MM.1S (cell line): ENCODE data around the gene TMEM123.
A peak's percentile ranks its signal among the peaks of the same experiment; 100 is the strongest.

Experiments
- DNase-seq: peaks from one replicate; pipeline ENCODE4 v3.0.0-alpha.2; 2015
- H2AFZ ChIP-seq: fragments of 300-600 bp; sonication (generic); 2 replicates; pipeline ENCODE4 v1.6.0; 2016; ENCODE audit warnings: antibody characterized with exemption, low read length
- H3F3A ChIP-seq: fragments of 300-600 bp; sonication (generic); 2 replicates; pipeline ENCODE4 v1.6.1; 2016; ENCODE audit warnings: mild to moderate bottlenecking, antibody characterized with exemption, low read length, moderate library complexity, mixed read lengths; ENCODE audit not compliant: insufficient read depth
- H3K27ac ChIP-seq: fragments of 300-600 bp; sonication (generic); 2 replicates; pipeline ENCODE4 v1.5.1; 2016; ENCODE audit warnings: mild to moderate bottlenecking, low read length
- H3K27me3 ChIP-seq: fragments of 300-600 bp; sonication (generic); replicated peaks from 2 replicates; pipeline ENCODE4 v1.6.0; 2016; ENCODE audit warnings: low read length; ENCODE audit not compliant: insufficient read depth
- H3K36me3 ChIP-seq: fragments of 300-600 bp; sonication (generic); replicated peaks from 2 replicates; pipeline ENCODE4 v1.6.1; 2016; ENCODE audit warnings: mild to moderate bottlenecking, low read length, mixed read lengths; ENCODE audit not compliant: insufficient read depth
- H3K4me1 ChIP-seq: fragments of 300-600 bp; sonication (generic); 2 replicates; pipeline ENCODE4 v1.6.1; 2016; ENCODE audit warnings: low read length, mixed read lengths
- H3K4me2 ChIP-seq: fragments of 300-600 bp; sonication (generic); 2 replicates; pipeline ENCODE4 v1.6.0; 2016; ENCODE audit warnings: low read depth, low read length
- H3K4me3 ChIP-seq: fragments of 300-600 bp; sonication (generic); 2 replicates; pipeline ENCODE4 v1.5.1; 2016; ENCODE audit warnings: low read length, mixed read lengths
- H3K79me2 ChIP-seq: fragments of 300-600 bp; sonication (generic); 2 replicates; pipeline ENCODE4 v1.6.1; 2016; ENCODE audit warnings: mixed run types, low read length, mixed read lengths
- H3K9ac ChIP-seq: fragments of 300-600 bp; sonication (generic); 2 replicates; pipeline ENCODE4 v1.6.1; 2016; ENCODE audit warnings: low read length, mixed read lengths
- H3K9me2 ChIP-seq: fragments of 300-600 bp; sonication (generic); replicated peaks from 2 replicates; pipeline ENCODE4 v1.6.1; 2016; ENCODE audit warnings: mild to moderate bottlenecking, low read length, mixed read lengths; ENCODE audit not compliant: insufficient read depth
- H3K9me3 ChIP-seq: fragments of 300-600 bp; sonication (generic); replicated peaks from 2 replicates; pipeline ENCODE4 v1.6.1; 2016; ENCODE audit warnings: mild to moderate bottlenecking, low read length, mixed read lengths; ENCODE audit not compliant: insufficient read depth
- H4K20me1 ChIP-seq: fragments of 300-600 bp; sonication (generic); 2 replicates; pipeline ENCODE4 v1.6.1; 2016; ENCODE audit warnings: mild to moderate bottlenecking, low read length, moderate library complexity, mixed read lengths; ENCODE audit not compliant: insufficient read depth
- EZH2 ChIP-seq: fragments of 300-600 bp; sonication (generic); optimal IDR thresholded peaks from 2 replicates; pipeline ENCODE3; 2017; ENCODE audit warnings: low read depth, mild to moderate bottlenecking, antibody characterized with exemption, low read length, mixed read lengths
- EZH2phosphoT487 ChIP-seq: fragments of 300-600 bp; sonication (generic); IDR thresholded peaks from 2 replicates; pipeline ENCODE4 v1.6.1; 2018; ENCODE audit warnings: antibody characterized with exemption, low read length
- TF ChIP-seq, protein P1 (sequence below): fragments of 300-600 bp; sonication (generic); IDR thresholded peaks from 2 replicates; pipeline ENCODE4 v1.5.1; 2016; ENCODE audit warnings: antibody characterized with exemption, low read length, mixed read lengths

Gene TMEM123

DNA sequence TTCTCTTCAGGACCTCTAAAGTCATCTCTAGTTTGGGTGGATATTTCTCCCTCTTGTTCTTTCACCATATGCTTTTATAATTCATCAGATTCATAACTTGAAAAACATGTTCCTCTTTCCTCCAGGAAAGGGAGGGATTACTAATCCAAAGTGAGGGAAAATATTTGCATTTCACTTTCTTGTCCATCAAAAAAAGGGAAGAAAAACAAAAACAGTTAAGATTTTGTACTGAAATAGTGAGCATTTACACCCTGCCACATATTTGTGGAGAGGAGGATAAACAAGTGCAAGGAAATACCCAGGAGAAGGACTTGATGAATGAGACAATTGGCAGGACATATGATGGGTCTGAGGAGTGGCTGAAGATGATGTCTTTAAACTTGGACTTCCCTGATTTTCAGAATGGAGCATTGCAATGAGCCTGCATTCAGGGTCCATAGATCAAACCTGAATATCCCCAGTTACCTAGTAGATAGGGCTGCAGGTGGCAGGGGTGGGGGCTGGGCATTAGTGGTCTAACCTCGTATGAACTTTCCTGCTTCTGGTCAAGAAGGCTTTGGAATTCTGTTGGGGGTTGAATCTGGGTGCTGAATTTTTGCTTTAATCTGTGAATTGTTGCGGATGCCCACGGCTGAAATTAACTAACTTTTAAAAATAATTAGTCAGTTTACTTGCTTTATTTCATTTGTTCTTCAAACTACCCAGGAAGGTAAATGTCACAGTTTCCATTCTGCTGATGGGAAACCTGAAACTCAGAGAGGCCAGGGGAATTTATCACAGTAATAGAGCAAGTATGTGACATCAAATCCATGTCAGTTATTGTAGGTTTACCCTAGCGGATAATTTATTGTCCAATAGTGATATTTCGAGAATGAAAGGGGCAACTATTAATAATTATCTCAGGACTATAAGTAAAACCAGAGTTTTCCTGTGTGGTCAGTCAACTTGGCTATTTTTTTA lies 36.9 kb upstream of the TMEM123 start:
- no peaks in the 10 kb centered on the region for H3K27me3 ChIP-seq
- DNase-seq: no peak
- no peak overlapping the region for H3K27ac ChIP-seq
- no peaks in the 10 kb centered on the region for H3K79me2 ChIP-seq
- H3K4me1 ChIP-seq: peaks cover 20% of the 10 kb centered on the region
- H3K9me3 ChIP-seq: no peaks in the 10 kb centered on the region
- H3K9ac ChIP-seq: no peak overlapping the region
- no peak overlapping the region for H3K4me3 ChIP-seq
- H3K9me2 ChIP-seq: no peaks in the 10 kb centered on the region
- no peaks in the 10 kb centered on the region for H3F3A ChIP-seq
- H3K36me3 ChIP-seq: no peaks in the 10 kb centered on the region
- no peaks in the 10 kb centered on the region for H4K20me1 ChIP-seq
- TF ChIP-seq, protein P1, sequence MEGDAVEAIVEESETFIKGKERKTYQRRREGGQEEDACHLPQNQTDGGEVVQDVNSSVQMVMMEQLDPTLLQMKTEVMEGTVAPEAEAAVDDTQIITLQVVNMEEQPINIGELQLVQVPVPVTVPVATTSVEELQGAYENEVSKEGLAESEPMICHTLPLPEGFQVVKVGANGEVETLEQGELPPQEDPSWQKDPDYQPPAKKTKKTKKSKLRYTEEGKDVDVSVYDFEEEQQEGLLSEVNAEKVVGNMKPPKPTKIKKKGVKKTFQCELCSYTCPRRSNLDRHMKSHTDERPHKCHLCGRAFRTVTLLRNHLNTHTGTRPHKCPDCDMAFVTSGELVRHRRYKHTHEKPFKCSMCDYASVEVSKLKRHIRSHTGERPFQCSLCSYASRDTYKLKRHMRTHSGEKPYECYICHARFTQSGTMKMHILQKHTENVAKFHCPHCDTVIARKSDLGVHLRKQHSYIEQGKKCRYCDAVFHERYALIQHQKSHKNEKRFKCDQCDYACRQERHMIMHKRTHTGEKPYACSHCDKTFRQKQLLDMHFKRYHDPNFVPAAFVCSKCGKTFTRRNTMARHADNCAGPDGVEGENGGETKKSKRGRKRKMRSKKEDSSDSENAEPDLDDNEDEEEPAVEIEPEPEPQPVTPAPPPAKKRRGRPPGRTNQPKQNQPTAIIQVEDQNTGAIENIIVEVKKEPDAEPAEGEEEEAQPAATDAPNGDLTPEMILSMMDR: no peak
- TF ChIP-seq EZH2 (no peak), EZH2phosphoT487 (no peak)
- H2AFZ ChIP-seq: no peak overlapping the region
- H3K4me2 ChIP-seq: no peak overlapping the region

- H4K20me1 ChIP-seq: no peaks in the 10 kb centered on the region
- no peaks in the 10 kb centered on the region for H3K9me3 ChIP-seq
- H2AFZ ChIP-seq: no peak overlapping the region
Measured at GRCh38 chr11:102488208-102488607, 35.6 kb upstream of the TMEM123 start.

GRCh38 chr11:102487214-102487613 lies 34.6 kb upstream of the TMEM123 start:
- H3K9me2 ChIP-seq: no peaks in the 10 kb centered on the region
- H3K4me1 ChIP-seq: peaks cover 20% of the 10 kb centered on the region
- no peak overlapping the region for H3K4me2 ChIP-seq
- TF ChIP-seq EZH2phosphoT487 (no peak), EZH2 (no peak)
- TF ChIP-seq, protein P1: no peak
- no peaks in the 10 kb centered on the region for H3K27me3 ChIP-seq
- H3K79me2 ChIP-seq: no peaks in the 10 kb centered on the region
- DNase-seq: no peak
- H3K9ac ChIP-seq: no peak overlapping the region
- no peak overlapping the region for H2AFZ ChIP-seq
- no peaks in the 10 kb centered on the region for H3K9me3 ChIP-seq
- H3K4me3 ChIP-seq: no peak overlapping the region
- no peaks in the 10 kb centered on the region for H3K36me3 ChIP-seq
- H4K20me1 ChIP-seq: no peaks in the 10 kb centered on the region
- no peak overlapping the region for H3K27ac ChIP-seq
- no peaks in the 10 kb centered on the region for H3F3A ChIP-seq

More at GRCh38 chr11:102488208-102488607, 35.6 kb upstream of the TMEM123 start:
- H3K27me3 ChIP-seq: no peaks in the 10 kb centered on the region
- H3K4me3 ChIP-seq: no peak overlapping the region
- H3K4me1 ChIP-seq: peaks cover 20% of the 10 kb centered on the region
- H3K9me2 ChIP-seq: no peaks in the 10 kb centered on the region
- TF ChIP-seq EZH2phosphoT487 (no peak), EZH2 (no peak)
- TF ChIP-seq, protein P1: no peak
- no peaks in the 10 kb centered on the region for H3K79me2 ChIP-seq
- H3K4me2 ChIP-seq: no peak overlapping the region
- no peaks in the 10 kb centered on the region for H3K36me3 ChIP-seq
- H3F3A ChIP-seq: no peaks in the 10 kb centered on the region
- peak; percentile 56 for DNase-seq
- peak overlapping the region; percentile 0; the same call in 1 of the 2 replicates for H3K27ac ChIP-seq
- H3K9ac ChIP-seq: no peak overlapping the region
